Stimulated activated CD4-positive, alpha-beta T cell treated with anti-CD3 and anti-CD28 coated beads, Interleukin-2, amount 100 ng/mL, for 48 hours (primary cell): Measurements from ENCODE around the gene ASIP.
"Not testable (repeated sequence)": the region's sequence is repeated elsewhere in the genome, so short reads cannot be mapped to it uniquely, and the experiment has no call there.

Experiments
- DNase-seq, 2 donors: peaks; one replicate each; pipeline ENCODE4 v3.0.0-alpha.2; 2020

Gene ASIP

DNA sequence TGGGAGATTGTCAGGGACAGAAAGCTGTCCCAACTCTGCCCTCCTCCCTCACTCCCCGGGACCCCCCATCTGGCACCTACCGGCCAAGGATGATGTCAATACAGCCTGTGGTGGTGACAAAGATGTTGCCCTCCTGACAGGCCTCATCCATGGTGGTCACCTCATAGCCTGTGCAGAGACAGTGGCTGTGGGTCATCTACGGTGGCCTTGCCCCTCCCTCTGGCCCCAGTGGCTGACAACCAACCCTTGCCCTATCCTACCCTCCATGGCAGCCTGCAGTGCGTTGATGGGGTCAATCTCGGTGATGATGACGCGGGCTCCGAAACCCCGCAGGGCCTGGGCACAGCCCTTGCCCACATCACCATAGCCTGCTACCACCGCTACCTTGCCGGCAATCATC, 49.2 kb downstream of the ASIP start:
- DNase-seq: no peak

GRCh38 chr20:34292496-34292895, 51.3 kb downstream of the ASIP start:
- no peak for DNase-seq

DNA sequence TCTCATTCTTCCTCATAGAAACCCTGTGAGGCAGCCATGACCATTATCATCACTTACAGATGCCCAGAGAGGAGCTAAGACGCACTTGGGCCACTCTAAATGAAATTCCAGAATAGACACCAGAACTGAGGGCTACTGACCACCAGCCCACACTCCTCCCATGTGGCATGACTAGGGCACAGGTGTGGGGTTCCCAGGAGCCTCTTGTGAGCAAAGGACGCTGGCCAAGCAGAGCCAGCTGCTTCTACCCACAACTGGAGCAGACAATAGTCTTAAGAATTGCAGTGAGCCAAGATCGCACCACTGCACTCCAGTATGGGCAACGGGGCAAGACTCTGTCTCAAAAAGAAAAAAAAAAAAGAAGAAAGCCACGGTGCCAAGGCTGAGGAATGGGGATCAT, 51.9 kb downstream of the ASIP start:
- DNase-seq: no peak

DNA sequence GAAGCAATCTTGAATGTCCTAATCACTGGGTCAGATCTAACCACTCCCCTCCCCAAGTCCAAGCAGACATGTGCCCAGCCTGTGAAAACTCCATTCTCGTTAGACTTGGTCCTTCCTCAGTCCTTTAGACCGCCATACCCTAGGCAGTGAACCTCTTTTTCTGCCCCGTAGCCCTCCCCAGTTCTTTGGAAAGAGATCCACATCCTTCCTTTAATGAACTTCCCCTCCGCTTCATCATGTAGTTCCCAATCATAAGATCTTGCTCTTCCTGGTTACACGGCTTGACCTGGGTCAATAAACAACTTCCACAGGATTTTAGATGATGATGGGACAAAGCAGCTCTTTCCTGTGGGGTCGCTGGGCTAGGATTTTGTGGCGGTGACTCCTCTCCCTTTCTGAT, 52.4 kb downstream of the ASIP start:
- DNase-seq: no peak

DNA sequence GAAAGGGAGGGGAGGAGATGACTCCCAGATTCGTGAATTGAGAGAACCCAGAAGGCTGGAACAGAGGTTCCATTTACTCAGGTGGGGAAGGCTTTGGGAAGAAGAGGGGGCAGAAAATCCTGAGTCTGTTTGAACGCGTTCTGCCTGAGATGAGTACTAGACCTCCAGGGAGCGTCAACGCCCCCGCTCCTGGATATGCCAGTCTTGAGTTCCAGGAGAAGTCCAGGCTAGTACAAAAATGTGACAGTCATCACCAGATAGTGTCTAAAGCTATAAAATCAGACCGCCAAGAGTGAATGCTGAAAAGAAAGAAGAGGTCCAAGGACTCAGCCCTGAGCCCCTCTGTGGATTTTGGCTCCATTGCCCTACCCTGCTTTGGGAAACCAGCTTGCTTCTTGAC, 53.3 kb downstream of the ASIP start:
- no peak for DNase-seq

- no peak for DNase-seq
Measured at GRCh38 chr20:34295284-34295683, 54.1 kb downstream of the ASIP start.

GRCh38 chr20:34296468-34296867, 55.2 kb downstream of the ASIP start:
- no peak for DNase-seq

GRCh38 chr20:34298294-34298784, 57.1 kb downstream of the ASIP start:
- DNase-seq: not testable (repeated sequence)

DNA sequence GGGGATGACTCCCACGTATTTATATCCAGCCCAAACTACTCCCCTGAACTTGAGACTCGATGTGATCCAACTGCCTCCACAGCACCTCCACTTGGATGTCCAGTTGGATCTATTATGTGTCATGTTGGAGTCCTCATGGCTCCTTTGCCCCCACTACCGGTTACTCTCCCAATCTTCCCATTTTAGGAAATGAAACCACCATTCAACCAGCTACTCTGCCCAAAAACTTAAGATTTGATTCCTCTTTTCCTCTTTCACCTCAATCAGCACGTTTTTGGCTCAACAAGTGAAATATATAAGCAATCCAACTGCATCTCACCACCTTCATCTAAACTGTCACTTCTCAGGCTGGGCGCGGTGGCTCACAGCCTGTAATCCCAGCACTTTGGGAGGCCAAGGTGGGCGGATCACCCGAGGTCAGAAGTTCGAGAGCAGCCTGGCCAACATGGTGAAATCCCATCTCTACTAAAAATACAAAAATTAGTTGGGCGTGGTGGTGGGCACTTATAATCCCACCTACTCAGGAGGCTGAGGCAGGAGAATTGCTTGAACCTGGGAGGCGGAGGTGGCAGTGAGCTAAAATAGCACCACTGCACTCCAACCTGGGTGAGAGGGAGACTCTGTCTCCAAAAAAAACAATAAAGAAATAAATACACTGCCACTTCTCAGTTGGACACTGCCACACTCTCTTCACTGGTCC, 58.5 kb downstream of the ASIP start:
- DNase-seq: no peak

DNA sequence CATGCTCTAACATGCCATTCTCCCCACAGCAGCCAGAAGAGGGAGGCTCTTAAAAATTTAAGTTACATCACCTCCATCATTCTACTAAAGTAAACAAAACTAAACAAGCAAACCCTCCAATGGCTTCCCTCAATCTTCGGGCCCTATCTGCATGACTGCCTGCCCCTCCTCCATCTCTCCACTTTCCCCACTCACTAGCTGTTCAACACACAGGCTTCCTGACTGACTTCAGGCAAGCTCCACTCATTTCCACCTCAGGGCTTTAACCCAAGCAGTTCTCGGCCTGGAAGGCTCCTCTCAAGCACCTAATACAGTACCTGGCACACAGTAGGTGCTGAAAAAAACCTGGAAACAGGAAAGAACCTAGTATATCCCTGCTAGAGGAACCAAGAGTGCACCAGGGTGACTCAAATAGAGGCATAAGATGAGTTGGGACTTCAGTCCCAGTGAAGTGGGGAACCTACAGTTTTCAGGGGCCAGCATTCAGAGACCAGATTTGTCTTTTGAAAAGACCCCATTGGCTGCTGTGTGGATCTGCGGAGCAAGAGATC, 59.1 kb downstream of the ASIP start:
- DNase-seq: no peak

DNA sequence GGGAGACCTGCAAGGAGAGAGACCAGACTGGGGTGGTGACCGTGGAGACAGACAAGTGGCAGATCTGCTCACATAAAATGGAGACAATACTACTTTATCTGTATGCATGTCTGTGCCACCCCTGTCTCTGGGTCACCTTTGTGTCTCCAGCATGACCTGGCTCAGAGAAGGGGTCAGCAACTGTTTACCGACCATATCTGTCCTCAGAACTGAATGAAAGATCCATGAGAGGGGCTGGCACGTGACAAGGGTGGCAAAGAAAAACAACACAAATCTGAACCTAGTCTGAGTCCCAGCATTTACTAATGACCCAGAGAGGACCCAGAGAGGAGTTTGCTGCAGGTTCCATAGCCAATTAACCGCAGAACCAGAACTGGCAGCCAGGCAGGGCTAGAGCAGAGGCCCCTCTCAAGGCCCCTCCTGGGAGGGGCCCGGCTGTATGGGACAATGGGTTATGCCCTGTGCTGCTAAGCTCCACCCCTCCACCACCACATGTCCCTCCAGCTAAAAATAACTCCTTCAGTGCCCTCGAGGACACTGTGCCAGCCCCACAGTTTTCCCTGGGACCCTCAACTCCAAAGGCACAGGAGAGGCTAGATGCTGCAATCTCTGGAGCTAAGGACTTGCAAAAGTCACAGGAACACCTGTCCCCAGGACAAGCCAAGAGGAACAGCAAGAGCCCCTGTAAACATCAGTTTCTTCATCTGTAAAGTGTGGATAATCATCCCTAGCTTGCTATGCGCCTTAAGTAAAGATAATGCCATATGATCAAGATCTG, 59.8 kb downstream of the ASIP start:
- no peak for DNase-seq

GRCh38 chr20:34301587-34302311, 60.5 kb downstream of the ASIP start:
- no peak for DNase-seq

GRCh38 chr20:34302312-34302722, 61.1 kb downstream of the ASIP start:
- no peak for DNase-seq

- peak; percentile 90 for DNase-seq
Measured at GRCh38 chr20:34302723-34303533, 61.7 kb downstream of the ASIP start, which contains the start of gene AHCY. Gene AHCY (minus strand): TSS chr20:34303355. CDS start chr20:34303270, 85 bp downstream.

DNA sequence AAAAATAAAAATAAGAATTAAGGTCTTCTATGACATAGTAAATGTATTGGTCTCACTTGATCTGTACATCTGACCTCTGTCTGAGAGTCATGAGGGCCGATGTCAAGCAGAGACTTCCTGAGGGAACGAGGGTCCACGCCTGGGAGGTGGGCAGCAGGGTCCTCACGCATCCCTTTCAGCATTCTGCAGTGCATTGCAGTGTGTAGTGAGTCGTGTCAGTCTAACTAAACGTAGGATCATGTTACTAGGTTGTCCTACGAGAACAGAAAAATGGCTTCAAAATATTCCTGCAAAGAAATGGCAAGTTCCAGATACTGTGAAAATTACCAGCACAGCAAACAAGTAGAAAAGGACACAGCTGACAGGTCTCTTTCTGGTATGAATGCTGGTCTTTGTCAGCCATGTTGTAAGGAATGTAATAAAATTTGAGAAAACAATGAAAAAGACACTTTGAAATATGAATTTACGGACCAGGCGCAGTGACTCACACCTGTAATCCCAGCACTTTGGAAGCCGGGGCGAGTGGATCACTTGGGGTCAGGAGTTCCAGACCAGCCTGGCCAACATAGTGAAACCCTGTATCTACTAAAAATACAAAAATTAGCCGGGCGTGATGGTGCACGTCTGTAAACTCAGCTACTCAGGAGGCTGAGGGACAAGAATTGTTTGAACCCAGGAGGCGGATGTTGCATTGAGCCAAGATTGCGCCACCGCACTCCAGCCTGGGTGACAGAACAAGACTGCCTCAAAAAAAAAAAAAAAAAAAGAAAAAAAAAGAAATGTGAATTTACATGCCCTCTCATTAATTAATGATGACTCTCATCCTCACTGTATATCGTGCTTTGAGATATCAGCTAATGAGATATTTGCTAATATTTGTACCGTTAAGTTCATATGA, 64.4 kb downstream of the ASIP start:
- DNase-seq: no peak

DNA sequence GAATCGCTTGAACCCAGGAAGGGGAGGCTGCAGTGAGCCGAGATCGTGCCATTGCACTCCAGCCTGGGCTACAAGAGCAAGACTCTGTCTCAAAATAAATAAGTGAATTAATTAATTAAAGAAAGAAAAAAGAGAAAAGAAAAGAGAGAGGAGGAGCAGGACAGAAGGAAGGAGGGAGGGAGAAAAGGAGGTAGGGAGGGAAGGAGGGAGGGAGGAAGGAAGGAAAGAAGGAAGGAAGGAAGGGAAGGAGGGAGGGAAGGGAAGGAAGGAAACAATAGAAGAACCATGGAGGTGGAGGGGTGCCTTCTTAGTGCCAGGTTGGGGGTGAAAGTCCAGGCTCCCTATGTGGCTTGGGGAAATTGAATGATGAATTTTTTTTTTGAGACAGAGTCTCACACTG, 68.5 kb downstream of the ASIP start:
- DNase-seq: no peak

GRCh38 chr20:34310481-34311117, 69.4 kb downstream of the ASIP start:
- no peak for DNase-seq

DNA sequence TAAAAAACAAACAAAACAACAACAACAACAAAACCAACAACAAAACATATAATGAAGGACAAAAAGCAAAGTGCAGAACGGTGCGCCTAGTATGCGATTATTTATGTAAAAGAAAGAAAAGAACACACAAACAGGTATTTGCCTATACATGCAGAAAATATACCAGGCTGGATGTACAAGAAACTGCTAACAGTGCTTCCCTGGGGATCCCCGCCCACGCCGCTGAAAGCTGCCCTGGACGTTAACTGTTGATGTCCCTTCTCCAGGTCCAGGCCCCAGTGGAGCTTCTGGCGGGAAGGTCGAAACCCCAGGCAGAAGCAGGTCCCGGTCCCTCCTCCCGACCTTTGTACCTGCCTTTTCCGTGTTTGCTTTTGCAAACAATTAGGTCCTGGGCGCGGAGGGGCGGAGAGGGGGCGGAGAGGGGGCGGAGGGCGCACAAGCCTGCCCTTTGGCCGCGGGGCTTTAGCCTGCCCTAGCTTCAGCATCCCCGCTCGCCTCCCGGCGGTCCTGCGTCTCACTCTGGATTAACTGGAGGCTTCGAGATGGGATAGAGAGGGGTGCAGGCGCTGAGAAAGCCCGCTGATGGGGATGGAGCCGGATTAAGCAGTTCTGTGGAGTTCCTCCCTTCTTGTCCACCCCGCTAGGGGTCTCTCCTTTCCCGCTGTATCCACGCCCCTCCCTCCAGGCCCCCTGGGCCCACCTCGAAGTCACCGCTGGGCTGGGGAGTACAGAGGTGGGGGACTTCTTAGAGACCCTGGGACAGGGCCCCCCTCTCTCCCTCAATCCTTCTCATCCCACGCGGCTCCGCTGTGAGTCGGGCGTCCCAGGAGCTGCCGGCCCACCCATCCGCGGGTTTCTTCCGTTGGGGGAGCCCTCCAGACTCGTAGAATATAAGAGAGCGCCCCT, 70.1 kb downstream of the ASIP start:
- DNase-seq: no peak

DNA sequence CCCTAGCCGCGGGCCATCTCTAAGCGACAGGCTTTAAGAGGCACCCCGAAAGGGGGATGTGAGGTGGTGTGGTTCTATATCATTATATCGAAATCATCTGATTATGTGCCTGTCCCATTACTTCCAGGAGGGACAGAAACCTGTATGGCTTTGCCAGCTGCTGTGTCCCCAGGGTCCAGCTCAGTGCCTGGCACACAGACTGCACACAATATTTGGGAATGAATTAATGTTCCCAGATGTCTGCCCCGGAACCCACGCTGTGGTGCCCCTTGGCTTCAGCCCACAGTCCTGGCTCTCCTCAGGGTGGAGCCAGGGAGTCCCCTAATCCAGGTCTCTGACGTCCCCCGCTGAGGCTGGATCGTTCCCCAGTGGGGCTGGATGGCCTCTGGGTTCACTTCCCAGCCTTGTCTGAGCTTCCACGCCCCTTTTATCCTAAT, 70.8 kb downstream of the ASIP start:
- no peak for DNase-seq
